Keratinocyte (primary cell): Measurements from ENCODE around the gene BCAT1. TPM values are rescaled to one million over a fixed set of nuclear protein-coding genes. Genes with fewer than 3 reads are reported as not detected.

Source experiments
- DNase-seq: peaks from one replicate; pipeline ENCODE4 v3.0.0-alpha.2; 2011; ENCODE audit warnings: low read depth, missing footprints, low spot score
- FAIRE-seq: peaks from 2 replicates; lab custom pipeline; 2011; peaks lifted over from hg19 to GRCh38; lab: Jason Lieb, UNC
- H2AFZ ChIP-seq: 2 replicates; pipeline ENCODE4 v1.6.0; 2012; ENCODE audit warnings: low read length, control low read depth, inconsistent platforms; ENCODE audit not compliant: control insufficient read depth
- H3K27ac ChIP-seq: 2 replicates; pipeline ENCODE4 v1.5.1; 2011; ENCODE audit warnings: low read length; ENCODE audit not compliant: control insufficient read depth, insufficient read depth
- H3K27me3 ChIP-seq: 3 replicates; pipeline ENCODE4 v1.6.0; 2011; ENCODE audit warnings: low read length; ENCODE audit not compliant: control insufficient read depth, insufficient read depth; ENCODE audit errors: extremely low read depth
- H3K36me3 ChIP-seq, 2 experiments: 2 replicates in 1 of 2; 3 replicates in 1 of 2; pipeline ENCODE4 v1.5.1; 2011; ENCODE audit warnings: low read length in 2 of 2, mild to moderate bottlenecking in 1 of 2; ENCODE audit not compliant: control insufficient read depth in 2 of 2, insufficient read depth in 2 of 2; ENCODE audit errors: extremely low read depth in 1 of 2
- H3K4me1 ChIP-seq: 3 replicates; pipeline ENCODE4 v1.5.1; 2011; ENCODE audit warnings: low read length; ENCODE audit not compliant: control insufficient read depth, insufficient read depth; ENCODE audit errors: extremely low read depth
- H3K4me2 ChIP-seq: 3 replicates; pipeline ENCODE4 v1.6.0; 2011; ENCODE audit warnings: low read depth, low read length; ENCODE audit not compliant: control insufficient read depth, insufficient read depth; ENCODE audit errors: extremely low read depth
- H3K4me3 ChIP-seq, 3 experiments: fragments of 200-600 bp in 1 of 3; sonication (generic) in 1 of 3; 2 replicates in 2 of 3; 3 replicates in 1 of 3; pipeline ENCODE4 v1.5.1; 2011 to 2016; ENCODE audit warnings: low read length in 3 of 3, mild to moderate bottlenecking in 3 of 3, control low read depth in 2 of 3, inconsistent platforms in 1 of 3, low read depth in 1 of 3, mixed read lengths in 1 of 3, mixed run types in 1 of 3, moderate library complexity in 1 of 3; ENCODE audit not compliant: control insufficient read depth in 2 of 3, insufficient read depth in 2 of 3; ENCODE audit errors: extremely low read depth in 1 of 3
- H3K79me2 ChIP-seq: 2 replicates; pipeline ENCODE4 v1.6.0; 2012; ENCODE audit warnings: low read length; ENCODE audit not compliant: control insufficient read depth, insufficient read depth
- H3K9ac ChIP-seq: 3 replicates; pipeline ENCODE4 v1.6.0; 2011; ENCODE audit warnings: low read length; ENCODE audit not compliant: control insufficient read depth, insufficient read depth; ENCODE audit errors: extremely low read depth
- H3K9me1 ChIP-seq: 3 replicates; pipeline ENCODE4 v1.6.0; 2011; ENCODE audit warnings: low read length; ENCODE audit not compliant: control insufficient read depth, insufficient read depth; ENCODE audit errors: extremely low read depth
- H3K9me3 ChIP-seq: 2 replicates; pipeline ENCODE4 v1.5.1; 2012; ENCODE audit warnings: low read depth, low read length; ENCODE audit not compliant: control insufficient read depth
- H4K20me1 ChIP-seq: 3 replicates; pipeline ENCODE4 v1.6.0; 2011; ENCODE audit warnings: low read length; ENCODE audit not compliant: control insufficient read depth, insufficient read depth; ENCODE audit errors: extremely low read depth
- EZH2 ChIP-seq: IDR thresholded peaks from one replicate; pipeline ENCODE4 v1.6.1; 2012; ENCODE audit warnings: inconsistent platforms, mild to moderate bottlenecking, low read length, moderate library complexity
- dilution Hi-C: fragments of 300-500 bp; cut with MboI; formaldehyde crosslinking; loops from one replicate; pipeline ENCODE4 v1.7.0; 2020; ENCODE audit warnings: low sequenced_read_pairs; ENCODE audit not compliant: extremely low pct_ligation_motif_present
- polyA plus RNA-seq, 5 experiments: library from polyadenylated mRNA; depleted of rRNA in 3 of 5; stranded (reverse) in 3 of 5; stranded (forward) in 1 of 5; unstranded in 1 of 5; fragments of >200 nt; gene quantifications; 1 replicate in 1 of 5; 2 replicates in 3 of 5; 3 replicates in 1 of 5; pipeline versions ENCODE4 v1.2.1 to v1.2.3, GENCODE V29; 2011 to 2012; ENCODE audit warnings: missing spikeins in 2 of 5, low read depth in 1 of 5, low replicate concordance in 1 of 5
- TF ChIP-seq, protein P1 (sequence below), 3 experiments: IDR thresholded peaks in 1 of 3; conservative IDR thresholded peaks in 1 of 3; optimal IDR thresholded peaks in 1 of 3; 2 replicates in 2 of 3; 3 replicates in 1 of 3; pipeline versions ENCODE3 to v1.5.1; 2011; ENCODE audit warnings: low read length in 3 of 3, mild to moderate bottlenecking in 3 of 3, moderate library complexity in 2 of 3, control low read depth in 1 of 3, inconsistent platforms in 1 of 3; ENCODE audit not compliant: insufficient read depth in 2 of 3; ENCODE audit errors: extremely low read depth in 1 of 3

BCAT1 gene
- polyA plus RNA-seq, 1 donor (not counting 4 experiments of a cell fraction or from before 2014, with no cell fraction given) = 6.5 TPM

- no peak for FAIRE-seq
Observed at GRCh38 chr12:24938341-24938740, 10.6 kb downstream of the BCAT1 start.

GRCh38 chr12:24937553-24938244, 11.2 kb downstream of the BCAT1 start:
- no peak overlapping the region for H3K27ac ChIP-seq
- no peak overlapping the region for H3K4me3 ChIP-seq
- H4K20me1 ChIP-seq = no peaks in the 10 kb centered on the region
- no peaks in the 10 kb centered on the region for H3K79me2 ChIP-seq
- no peaks in the 10 kb centered on the region for H3K9me3 ChIP-seq
- FAIRE-seq (no peak), DNase-seq (no peak)
- TF ChIP-seq, protein P1, sequence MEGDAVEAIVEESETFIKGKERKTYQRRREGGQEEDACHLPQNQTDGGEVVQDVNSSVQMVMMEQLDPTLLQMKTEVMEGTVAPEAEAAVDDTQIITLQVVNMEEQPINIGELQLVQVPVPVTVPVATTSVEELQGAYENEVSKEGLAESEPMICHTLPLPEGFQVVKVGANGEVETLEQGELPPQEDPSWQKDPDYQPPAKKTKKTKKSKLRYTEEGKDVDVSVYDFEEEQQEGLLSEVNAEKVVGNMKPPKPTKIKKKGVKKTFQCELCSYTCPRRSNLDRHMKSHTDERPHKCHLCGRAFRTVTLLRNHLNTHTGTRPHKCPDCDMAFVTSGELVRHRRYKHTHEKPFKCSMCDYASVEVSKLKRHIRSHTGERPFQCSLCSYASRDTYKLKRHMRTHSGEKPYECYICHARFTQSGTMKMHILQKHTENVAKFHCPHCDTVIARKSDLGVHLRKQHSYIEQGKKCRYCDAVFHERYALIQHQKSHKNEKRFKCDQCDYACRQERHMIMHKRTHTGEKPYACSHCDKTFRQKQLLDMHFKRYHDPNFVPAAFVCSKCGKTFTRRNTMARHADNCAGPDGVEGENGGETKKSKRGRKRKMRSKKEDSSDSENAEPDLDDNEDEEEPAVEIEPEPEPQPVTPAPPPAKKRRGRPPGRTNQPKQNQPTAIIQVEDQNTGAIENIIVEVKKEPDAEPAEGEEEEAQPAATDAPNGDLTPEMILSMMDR (optimal IDR thresholded peaks at IDR 0.05 in 1 of 3, IDR thresholded peaks at IDR 0.05 in 1 of 3, conservative IDR thresholded peaks at IDR 0.05 in 1 of 3; ENCODE audit: extremely low read depth in 1 of 3, insufficient read depth in 2 of 3, low read length in 3 of 3) = no peak
- TF ChIP-seq EZH2 = no peak
- no peak overlapping the region for H3K4me2 ChIP-seq
- no peaks in the 10 kb centered on the region for H3K27me3 ChIP-seq
- dilution Hi-C loops = no loop called here
- H3K4me1 ChIP-seq = peaks cover 4% of the 10 kb centered on the region
- no peaks in the 10 kb centered on the region for H3K9me1 ChIP-seq
- no peaks in the 10 kb centered on the region for H3K36me3 ChIP-seq
- H2AFZ ChIP-seq = no peak overlapping the region
- no peak overlapping the region for H3K9ac ChIP-seq

More at GRCh38 chr12:24938341-24938740, 10.6 kb downstream of the BCAT1 start:
- H2AFZ ChIP-seq = no peak overlapping the region
- no peaks in the 10 kb centered on the region for H3K9me1 ChIP-seq
- H3K4me2 ChIP-seq = no peak overlapping the region
- H3K79me2 ChIP-seq = no peaks in the 10 kb centered on the region
- TF ChIP-seq EZH2 = no peak
- TF ChIP-seq, protein P1 (optimal IDR thresholded peaks at IDR 0.05 in 1 of 3, IDR thresholded peaks at IDR 0.05 in 1 of 3, conservative IDR thresholded peaks at IDR 0.05 in 1 of 3; ENCODE audit: extremely low read depth in 1 of 3, insufficient read depth in 2 of 3, low read length in 3 of 3) = no peak
- peaks cover 4% of the 10 kb centered on the region for H3K4me1 ChIP-seq
- H3K9ac ChIP-seq = no peak overlapping the region
- no peaks in the 10 kb centered on the region for H3K36me3 ChIP-seq
- no peaks in the 10 kb centered on the region for H3K27me3 ChIP-seq
- H3K9me3 ChIP-seq = no peaks in the 10 kb centered on the region
- dilution Hi-C loops = no loop called here
- no peak overlapping the region for H3K27ac ChIP-seq
- no peak for DNase-seq
- H3K4me3 ChIP-seq = no peak overlapping the region
- H4K20me1 ChIP-seq = no peaks in the 10 kb centered on the region
